HFFc6 (cell line): ENCODE results near the gene SLC35E1. TPM values are rescaled to one million over a fixed set of nuclear protein-coding genes. Genes with fewer than 3 reads are reported as not detected.

Experiments used
- DNase-seq: peaks from one replicate; pipeline ENCODE4 v3.0.0-alpha.2; 2018
- H3K27ac Mint-ChIP-seq: 2 replicates; pipeline ENCODE4 v1.8.0; 2020; ENCODE audit warnings: mild to moderate bottlenecking, mixed read lengths
- H3K27me3 Mint-ChIP-seq: 2 replicates; pipeline ENCODE4 v1.8.0; 2021; ENCODE audit warnings: mild to moderate bottlenecking, moderate library complexity, mixed read lengths; ENCODE audit not compliant: insufficient read depth
- H3K36me3 Mint-ChIP-seq: 2 replicates; pipeline ENCODE4 v1.8.0; 2021; ENCODE audit warnings: low read depth, mixed read lengths
- H3K4me1 Mint-ChIP-seq: 2 replicates; pipeline ENCODE4 v1.8.0; 2020; ENCODE audit warnings: low read depth, mixed read lengths
- H3K4me3 Mint-ChIP-seq: 2 replicates; pipeline ENCODE4 v1.8.0; 2020; ENCODE audit warnings: mild to moderate bottlenecking, moderate library complexity, mixed read lengths
- H3K9me3 Mint-ChIP-seq: 2 replicates; pipeline ENCODE4 v1.8.0; 2020; ENCODE audit warnings: mild to moderate bottlenecking, mixed read lengths
- CTCF ChIP-seq: fragments of 200-600 bp; sonication (generic); IDR thresholded peaks from 2 replicates; pipeline ENCODE4 v1.5.0; 2021; ENCODE audit warnings: antibody characterized with exemption, mild to moderate bottlenecking
- total RNA-seq, 6 experiments: library from RNA; stranded (reverse); fragmentation: NEBNext Ultra II Directional; extraction: Animal tissue kit (Norgen Biotek cat#: 25700); gene quantifications; 2 replicates in 1 of 6; 3 replicates in 5 of 6; pipeline ENCODE4 v1.2.3, GENCODE V29; 2021

Gene SLC35E1
- total RNA-seq, 6 experiments from 2014 or later: 44.2 to 67.1 (median 55.4) TPM

GRCh38 chr19:16540948-16541347, 31.3 kb downstream of the SLC35E1 start:
- DNase-seq: no peak
- H3K36me3 Mint-ChIP-seq: peaks cover 35% of the 10 kb centered on the region
- peaks cover 3% of the 10 kb centered on the region for H3K27me3 Mint-ChIP-seq
- peaks cover 27% of the 10 kb centered on the region for H3K4me1 Mint-ChIP-seq
- H3K27ac Mint-ChIP-seq: peak overlapping the region; percentile 89
- no peak for TF ChIP-seq CTCF
- H3K4me3 Mint-ChIP-seq: peak overlapping the region; percentile 98
- no peaks in the 10 kb centered on the region for H3K9me3 Mint-ChIP-seq

GRCh38 chr19:16537111-16537510, 35.1 kb downstream of the SLC35E1 start:
- peaks cover 10% of the 10 kb centered on the region for H3K4me1 Mint-ChIP-seq
- H3K27me3 Mint-ChIP-seq: peaks cover 6% of the 10 kb centered on the region
- no peak for DNase-seq
- H3K4me3 Mint-ChIP-seq: no peak overlapping the region
- H3K9me3 Mint-ChIP-seq: no peaks in the 10 kb centered on the region
- H3K36me3 Mint-ChIP-seq: peaks cover 36% of the 10 kb centered on the region
- no peak overlapping the region for H3K27ac Mint-ChIP-seq
- TF ChIP-seq CTCF: no peak

GRCh38 chr19:16536130-16536529, 36.1 kb downstream of the SLC35E1 start:
- Mint-ChIP-seq H3K4me1 (peaks cover 4% of the 10 kb centered on the region), H3K27me3 (peaks cover 6% of the 10 kb centered on the region), H3K27ac (no peak overlapping the region), H3K36me3 (peaks cover 33% of the 10 kb centered on the region), H3K9me3 (no peaks in the 10 kb centered on the region), H3K4me3 (no peak overlapping the region)
- DNase-seq: no peak
- no peak for TF ChIP-seq CTCF

DNA sequence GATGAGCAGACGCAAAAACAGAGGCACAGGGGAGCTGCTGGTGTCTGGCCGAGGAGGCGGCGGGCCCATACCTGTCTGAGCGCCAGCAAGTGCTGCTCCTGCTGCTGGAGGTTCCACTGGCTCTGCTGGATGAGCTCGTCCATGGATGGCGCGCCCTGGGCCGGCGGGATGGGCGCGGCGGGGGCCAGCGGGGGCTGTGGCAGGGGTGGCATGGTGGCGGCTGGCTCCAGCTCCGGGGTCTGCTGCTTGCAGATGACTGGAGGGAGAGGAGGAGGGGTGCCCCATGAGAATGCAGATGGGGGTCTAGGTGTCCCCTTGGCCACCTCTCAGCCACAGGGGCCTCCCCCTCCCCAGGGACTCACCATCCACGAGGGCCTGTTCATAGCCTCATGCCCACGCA, 36.8 kb downstream of the SLC35E1 start:
- peaks cover 6% of the 10 kb centered on the region for H3K27me3 Mint-ChIP-seq
- H3K27ac Mint-ChIP-seq: no peak overlapping the region
- no peak for DNase-seq
- no peaks in the 10 kb centered on the region for H3K4me1 Mint-ChIP-seq
- no peaks in the 10 kb centered on the region for H3K9me3 Mint-ChIP-seq
- no peak overlapping the region for H3K4me3 Mint-ChIP-seq
- TF ChIP-seq CTCF: no peak
- H3K36me3 Mint-ChIP-seq: peaks cover 31% of the 10 kb centered on the region

GRCh38 chr19:16532440-16533234, 39.6 kb downstream of the SLC35E1 start:
- no peaks in the 10 kb centered on the region for H3K4me1 Mint-ChIP-seq
- no peak overlapping the region for H3K4me3 Mint-ChIP-seq
- H3K36me3 Mint-ChIP-seq: peaks cover 12% of the 10 kb centered on the region
- no peaks in the 10 kb centered on the region for H3K9me3 Mint-ChIP-seq
- TF ChIP-seq CTCF: no peak
- no peak overlapping the region for H3K27ac Mint-ChIP-seq
- H3K27me3 Mint-ChIP-seq: peaks cover 3% of the 10 kb centered on the region
- no peak for DNase-seq
